K562 (cell line): ENCODE measurements around the gene COLEC12. TPM values are rescaled to one million over a fixed set of nuclear protein-coding genes. Genes with fewer than 3 reads are reported as not detected.

ENCODE experiments used
- BHLHE40 ChIP-seq: IDR thresholded peaks from 2 replicates; pipeline ENCODE4 v1.6.1; 2011; ENCODE audit warnings: low read length, improper control_type of control experiment
- DDX20 ChIP-seq: fragments of 450-650 bp; IDR thresholded peaks from 2 replicates; pipeline ENCODE4 v1.6.1; 2016; ENCODE audit warnings: missing genetic modification characterization, low read depth, mild to moderate bottlenecking, missing compliant biosample characterization, moderate library complexity
- DLX4 ChIP-seq: fragments of 250-450 bp; sonication (Bioruptor Pico); IDR thresholded peaks from 2 replicates; pipeline ENCODE4 v1.6.1; 2021; ENCODE audit warnings: mild to moderate bottlenecking
- DPF2 ChIP-seq: fragments of 450-650 bp; IDR thresholded peaks from 2 replicates; pipeline ENCODE4 v1.6.1; 2016
- EP300 ChIP-seq: IDR thresholded peaks from 2 replicates; pipeline ENCODE4 v1.6.1; 2012; ENCODE audit warnings: low read length, improper control_type of control experiment
- EWSR1 ChIP-seq: fragments of 450-650 bp; IDR thresholded peaks from 2 replicates; pipeline ENCODE4 v1.6.1; 2018; ENCODE audit warnings: borderline replicate concordance, mild to moderate bottlenecking, low read depth, moderate library complexity; ENCODE audit not compliant: partially characterized antibody
- HMG20A ChIP-seq: fragments of 450-650 bp; formaldehyde crosslinking; conservative IDR thresholded peaks from 2 replicates; pipeline ENCODE4 v1.4.0; 2020; ENCODE audit warnings: mild to moderate bottlenecking, mixed read lengths
- HMGN3 ChIP-seq: IDR thresholded peaks from 2 replicates; pipeline ENCODE4 v1.6.1; 2011; ENCODE audit warnings: borderline replicate concordance, low read depth, mild to moderate bottlenecking, mixed read lengths, low read length; ENCODE audit not compliant: insufficient read length; ENCODE audit errors: extremely low read depth
- L3MBTL2 ChIP-seq: fragments of 450-650 bp; IDR thresholded peaks from 2 replicates; pipeline ENCODE4 v1.6.1; 2016; ENCODE audit warnings: mild to moderate bottlenecking, moderate library complexity
- MAX ChIP-seq: sonication (generic); formaldehyde crosslinking; IDR thresholded peaks from 2 replicates; pipeline ENCODE4 v1.9.0; 2022; ENCODE audit warnings: mild to moderate bottlenecking, missing genetic modification reagents
- MECOM ChIP-seq: fragments of 250-450 bp; sonication (Bioruptor Pico); IDR thresholded peaks from 2 replicates; pipeline ENCODE4 v1.8.0; 2022; ENCODE audit warnings: inconsistent platforms
- MXI1 ChIP-seq: IDR thresholded peaks from 2 replicates; pipeline ENCODE4 v1.6.1; 2011; ENCODE audit warnings: low read depth, mild to moderate bottlenecking, improper control_type of control experiment, low read length
- PBX2 ChIP-seq, 2 experiments: IDR thresholded peaks in 1 of 2; conservative IDR thresholded peaks in 1 of 2; 2 replicates each; pipeline ENCODE4 v1.6.1; 2016; ENCODE audit warnings: low read depth in 2 of 2, mild to moderate bottlenecking in 1 of 2, missing compliant biosample characterization in 1 of 2, missing genetic modification characterization in 1 of 2, moderate library complexity in 1 of 2
- PHB2 ChIP-seq: fragments of 450-650 bp; IDR thresholded peaks from 2 replicates; pipeline ENCODE4 v1.6.1; 2017; ENCODE audit warnings: low read depth
- SAP30 ChIP-seq: fragments of 200-600 bp; sonication (generic); IDR thresholded peaks from 2 replicates; pipeline ENCODE4 v1.6.1; 2012; ENCODE audit warnings: borderline replicate concordance, low read depth, mild to moderate bottlenecking, moderate library complexity, low read length, control low read depth, inconsistent platforms; ENCODE audit not compliant: insufficient read depth, poor library complexity, severe bottlenecking
- STAT5A ChIP-seq: IDR thresholded peaks from 2 replicates; pipeline ENCODE4 v1.6.1; 2012; ENCODE audit warnings: low read length, inconsistent platforms, borderline replicate concordance
- TAF9B ChIP-seq: fragments of 450-650 bp; IDR thresholded peaks from 2 replicates; pipeline ENCODE4 v1.6.1; 2018; ENCODE audit warnings: mild to moderate bottlenecking; ENCODE audit not compliant: partially characterized antibody
- ZEB2 ChIP-seq: fragments of 450-650 bp; IDR thresholded peaks from 2 replicates; pipeline ENCODE4 v1.6.1; 2016
- ZFP30 ChIP-seq: fragments of 250-450 bp; sonication (Bioruptor Pico); IDR thresholded peaks from 2 replicates; pipeline ENCODE4 v1.8.0; 2022; ENCODE audit warnings: moderate library complexity, mild to moderate bottlenecking, inconsistent platforms, borderline replicate concordance
- ZNF253 ChIP-seq: fragments of 250-450 bp; sonication (Bioruptor Pico); conservative IDR thresholded peaks from 2 replicates; pipeline ENCODE4 v1.6.1; 2021; ENCODE audit warnings: mild to moderate bottlenecking
- polyA plus RNA-seq, 8 experiments: library from polyadenylated mRNA; depleted of rRNA in 4 of 8; stranded (reverse) in 5 of 8; unstranded in 3 of 8; fragments of >200 nt; fragmentation: Nextera tagmentation in 2 of 8; fragmentation: Illumina TruSeq in 1 of 8; extraction: Ambion mirVana in 2 of 8; extraction: Trizol in 1 of 8; gene quantifications; 2 replicates each; pipeline versions ENCODE4 v1.2.1 to v1.2.3, GENCODE V29; 2011 to 2014; ENCODE audit warnings: inconsistent platforms in 1 of 8, missing spikeins in 1 of 8
- total RNA-seq, 7 experiments: library from RNA; depleted of rRNA in 6 of 7; stranded (reverse); fragments of >200 nt in 6 of 7; fragmentation: Illumina TruSeq in 2 of 7; extraction: Trizol in 2 of 7; gene quantifications; 2 replicates each; pipeline versions ENCODE4 v1.2.1 to v1.2.3, GENCODE V29; 2011 to 2021; ENCODE audit warnings: low replicate concordance in 1 of 7
- TF ChIP-seq, protein P1 (sequence below): fragments of 450-650 bp; IDR thresholded peaks from 2 replicates; pipeline ENCODE4 v1.6.1; 2016
- TF ChIP-seq, protein P2 (sequence below): fragments of 450-650 bp; IDR thresholded peaks from 2 replicates; pipeline ENCODE4 v1.6.1; 2017; ENCODE audit warnings: mild to moderate bottlenecking, moderate library complexity

COLEC12 gene
- total and polyA plus RNA-seq, 9 of the 15 experiments (the other 6 are each of a cell fraction or from before 2014, with no cell fraction given), result 0.04 TPM; not detected in 8

GRCh38 chr18:306608-307255, 193.8 kb downstream of the COLEC12 start (continued):
- TF ChIP-seq, protein P1, sequence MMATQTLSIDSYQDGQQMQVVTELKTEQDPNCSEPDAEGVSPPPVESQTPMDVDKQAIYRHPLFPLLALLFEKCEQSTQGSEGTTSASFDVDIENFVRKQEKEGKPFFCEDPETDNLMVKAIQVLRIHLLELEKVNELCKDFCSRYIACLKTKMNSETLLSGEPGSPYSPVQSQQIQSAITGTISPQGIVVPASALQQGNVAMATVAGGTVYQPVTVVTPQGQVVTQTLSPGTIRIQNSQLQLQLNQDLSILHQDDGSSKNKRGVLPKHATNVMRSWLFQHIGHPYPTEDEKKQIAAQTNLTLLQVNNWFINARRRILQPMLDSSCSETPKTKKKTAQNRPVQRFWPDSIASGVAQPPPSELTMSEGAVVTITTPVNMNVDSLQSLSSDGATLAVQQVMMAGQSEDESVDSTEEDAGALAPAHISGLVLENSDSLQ, result peak; percentile 78
- TF ChIP-seq L3MBTL2 (no peak), EP300 (peak; percentile 64), MAX (CRISPR knock-in tag) (no peak), HMGN3 (no peak), TAF9B (no peak), PHB2 (no peak), DPF2 (peak; percentile 38; the same call in 1 of the 2 replicates), MXI1 (no peak), ZEB2 (peak; percentile 49; the same call in 1 of the 2 replicates), ZFP30 (no peak), EWSR1 (no peak), ZNF253 (CRISPR knock-in tag) (no peak), DLX4 (CRISPR knock-in tag) (no peak), STAT5A (no peak), DDX20 (tag) (no peak), PBX2 (CRISPR knock-in tag; IDR thresholded peaks at IDR 0.05; ENCODE audit: low read depth) (no peak), PBX2 (tag; conservative IDR thresholded peaks at IDR 0.05; ENCODE audit: low read depth) (no peak; the same call in 1 of the 2 replicates), SAP30 (no peak), MECOM (CRISPR knock-in tag) (peak; percentile 93), HMG20A (CRISPR knock-in tag) (no peak), BHLHE40 (no peak)
- TF ChIP-seq, protein P2, sequence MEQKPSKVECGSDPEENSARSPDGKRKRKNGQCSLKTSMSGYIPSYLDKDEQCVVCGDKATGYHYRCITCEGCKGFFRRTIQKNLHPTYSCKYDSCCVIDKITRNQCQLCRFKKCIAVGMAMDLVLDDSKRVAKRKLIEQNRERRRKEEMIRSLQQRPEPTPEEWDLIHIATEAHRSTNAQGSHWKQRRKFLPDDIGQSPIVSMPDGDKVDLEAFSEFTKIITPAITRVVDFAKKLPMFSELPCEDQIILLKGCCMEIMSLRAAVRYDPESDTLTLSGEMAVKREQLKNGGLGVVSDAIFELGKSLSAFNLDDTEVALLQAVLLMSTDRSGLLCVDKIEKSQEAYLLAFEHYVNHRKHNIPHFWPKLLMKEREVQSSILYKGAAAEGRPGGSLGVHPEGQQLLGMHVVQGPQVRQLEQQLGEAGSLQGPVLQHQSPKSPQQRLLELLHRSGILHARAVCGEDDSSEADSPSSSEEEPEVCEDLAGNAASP, result no peak
